OCI-M1 (cell line): ENCODE data around the gene WDSUB1.
A peak's percentile ranks its signal among the peaks of the same experiment; 100 is the strongest.

ENCODE experiments used
- DNase-seq: peaks from one replicate; lab custom pipeline; 2025; lab: John Stamatoyannopoulos, UW

The WDSUB1 gene, protein sequence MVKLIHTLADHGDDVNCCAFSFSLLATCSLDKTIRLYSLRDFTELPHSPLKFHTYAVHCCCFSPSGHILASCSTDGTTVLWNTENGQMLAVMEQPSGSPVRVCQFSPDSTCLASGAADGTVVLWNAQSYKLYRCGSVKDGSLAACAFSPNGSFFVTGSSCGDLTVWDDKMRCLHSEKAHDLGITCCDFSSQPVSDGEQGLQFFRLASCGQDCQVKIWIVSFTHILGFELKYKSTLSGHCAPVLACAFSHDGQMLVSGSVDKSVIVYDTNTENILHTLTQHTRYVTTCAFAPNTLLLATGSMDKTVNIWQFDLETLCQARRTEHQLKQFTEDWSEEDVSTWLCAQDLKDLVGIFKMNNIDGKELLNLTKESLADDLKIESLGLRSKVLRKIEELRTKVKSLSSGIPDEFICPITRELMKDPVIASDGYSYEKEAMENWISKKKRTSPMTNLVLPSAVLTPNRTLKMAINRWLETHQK

DNA sequence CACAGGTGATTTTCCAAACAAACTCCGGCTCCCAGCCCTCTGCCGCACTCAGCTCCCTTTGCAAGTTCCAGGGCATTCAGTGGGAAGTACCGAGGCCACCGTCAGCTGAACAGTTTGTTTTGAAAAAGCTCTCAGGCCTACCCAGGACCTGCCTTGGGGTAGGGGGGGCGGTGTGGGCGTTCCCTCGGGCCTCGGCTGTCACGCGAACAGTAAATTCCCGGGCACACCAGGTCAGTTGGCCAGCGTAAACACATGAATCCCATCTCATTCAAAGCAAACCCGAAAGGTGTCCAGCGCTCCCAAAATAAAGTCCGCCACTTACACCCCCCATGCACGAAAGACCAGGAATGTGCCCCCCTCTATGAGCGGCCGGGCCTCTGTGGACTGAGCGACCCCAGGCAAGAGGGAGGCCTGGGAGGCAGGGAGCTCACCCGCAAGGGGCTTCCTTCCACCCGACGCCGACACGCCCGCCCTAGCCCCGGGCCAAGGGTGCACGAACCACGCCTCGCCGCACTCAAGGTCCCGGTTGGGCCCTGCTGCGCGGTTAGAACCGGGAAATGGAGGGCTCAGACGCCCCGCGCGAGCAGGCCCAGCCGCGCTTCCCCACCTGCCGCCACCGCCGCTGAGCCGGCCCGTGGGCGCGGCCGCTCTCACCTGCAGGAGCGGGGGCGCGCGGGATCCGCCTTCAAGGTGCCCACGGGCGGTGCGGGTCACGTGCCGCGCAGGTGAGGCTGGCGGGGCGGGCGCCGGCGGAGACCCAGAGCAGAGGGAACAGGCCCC, at the start of gene WDSUB1:
TSS of gene WDSUB1 (minus strand) at position 775 of the 780 bp plus-strand sequence. CDS start 3,634 bp downstream, outside the sequence.
- DNase-seq, result peak; percentile 71

GRCh38 chr2:159326569-159327255, 40.2 kb upstream of the WDSUB1 start:
- peak; percentile 48 for DNase-seq

- no peak for DNase-seq
These were observed 35.9 kb upstream of the WDSUB1 start for GRCh38 chr2:159322419-159322818.

GRCh38 chr2:159317392-159318088, 31.0 kb upstream of the WDSUB1 start:
- DNase-seq, result no peak

- no peak for DNase-seq
These were observed 21.4 kb upstream of the WDSUB1 start for GRCh38 chr2:159307942-159308341.

GRCh38 chr2:159300586-159300985, 14.1 kb upstream of the WDSUB1 start:
- no peak for DNase-seq

DNA sequence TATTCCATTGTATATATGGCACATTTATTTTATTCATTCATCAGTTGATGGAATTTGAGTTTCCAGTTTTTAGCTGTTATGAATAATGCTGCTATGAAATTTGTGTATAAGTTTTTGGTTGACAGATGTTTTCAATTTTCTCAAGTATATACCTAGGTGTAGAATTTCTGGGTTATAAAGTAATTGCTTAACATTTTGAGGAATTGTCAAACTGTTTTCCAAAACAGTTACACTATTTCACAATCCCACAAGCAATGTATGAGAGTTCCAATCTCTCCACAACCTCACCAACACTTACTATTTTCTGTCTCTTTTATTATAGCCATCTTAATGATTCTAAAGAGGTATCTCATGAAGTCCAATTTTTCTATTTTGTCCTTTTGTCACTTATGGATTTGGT, 12.5 kb upstream of the WDSUB1 start:
- DNase-seq, result no peak

GRCh38 chr2:159297042-159297707, 10.7 kb upstream of the WDSUB1 start:
- DNase-seq, result no peak

GRCh38 chr2:159292157-159292556, 5.7 kb upstream of the WDSUB1 start:
- DNase-seq, result peak; percentile 45

GRCh38 chr2:159290289-159290907, 3.9 kb upstream of the WDSUB1 start:
- DNase-seq, result peak; percentile 27

DNA sequence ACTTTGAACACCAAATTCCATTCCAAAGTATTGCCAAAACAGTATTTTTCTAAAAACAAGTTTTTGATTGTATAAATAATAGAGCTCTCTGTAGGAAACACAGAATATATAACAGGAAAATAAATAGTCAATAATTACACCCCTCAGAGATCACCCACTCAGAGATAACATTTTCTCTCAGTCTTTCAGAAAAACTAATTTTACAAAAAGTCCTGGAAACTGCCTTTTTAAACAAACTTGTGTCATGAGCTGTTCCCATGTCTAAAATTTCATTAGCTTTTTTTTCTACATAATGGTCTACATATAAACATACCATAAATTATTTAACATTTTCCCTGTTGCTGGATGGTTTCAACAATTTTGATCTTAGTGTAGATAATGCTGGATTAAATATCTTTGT, 1.2 kb upstream of the WDSUB1 start:
- no peak for DNase-seq

- DNase-seq, result peak; percentile 99
These were observed 372 bp upstream of the WDSUB1 start for GRCh38 chr2:159286709-159287441.

GRCh38 chr2:159285433-159285832, 1.1 kb downstream of the WDSUB1 start:
- DNase-seq, result no peak

DNA sequence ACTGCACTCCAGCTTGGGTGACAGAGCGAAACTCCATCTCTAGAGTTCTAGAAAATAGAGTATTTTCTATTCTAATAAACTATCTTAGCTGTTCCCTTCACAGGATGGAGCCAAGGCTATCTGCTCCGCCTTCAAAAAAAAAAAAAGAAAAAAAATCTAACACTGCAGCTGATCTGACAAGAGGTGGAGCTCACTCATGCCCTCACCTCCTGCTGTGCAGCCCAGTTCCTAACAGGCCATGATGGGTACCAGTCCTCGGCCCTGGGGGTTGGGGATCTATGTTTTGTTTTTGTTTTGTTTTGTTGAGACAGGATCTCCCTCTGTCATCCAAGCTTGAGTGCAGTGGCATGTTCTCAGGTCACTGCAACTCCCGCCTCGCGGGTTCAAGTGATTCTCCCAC, 3.0 kb downstream of the WDSUB1 start:
- no peak for DNase-seq

- no peak for DNase-seq
These were observed 5.5 kb downstream of the WDSUB1 start for GRCh38 chr2:159281002-159281401.

DNA sequence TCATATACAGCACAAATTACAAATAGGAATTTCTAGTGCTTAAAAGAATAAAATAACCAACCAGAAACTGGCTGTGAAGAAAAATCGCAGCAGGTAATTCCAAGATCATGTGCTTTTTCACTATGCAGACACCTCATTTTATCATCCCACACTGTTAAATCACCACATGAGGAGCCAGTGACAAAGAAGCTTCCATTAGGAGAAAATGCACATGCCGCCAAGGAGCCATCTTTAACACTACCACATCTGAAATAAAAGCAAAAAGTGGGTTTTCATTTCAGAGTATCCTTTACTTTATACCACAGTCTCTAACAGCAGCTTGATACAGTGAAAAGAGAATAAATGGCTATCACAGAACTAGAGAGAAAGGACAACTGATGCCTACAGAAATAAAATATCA, 6.8 kb downstream of the WDSUB1 start:
- no peak for DNase-seq

DNA sequence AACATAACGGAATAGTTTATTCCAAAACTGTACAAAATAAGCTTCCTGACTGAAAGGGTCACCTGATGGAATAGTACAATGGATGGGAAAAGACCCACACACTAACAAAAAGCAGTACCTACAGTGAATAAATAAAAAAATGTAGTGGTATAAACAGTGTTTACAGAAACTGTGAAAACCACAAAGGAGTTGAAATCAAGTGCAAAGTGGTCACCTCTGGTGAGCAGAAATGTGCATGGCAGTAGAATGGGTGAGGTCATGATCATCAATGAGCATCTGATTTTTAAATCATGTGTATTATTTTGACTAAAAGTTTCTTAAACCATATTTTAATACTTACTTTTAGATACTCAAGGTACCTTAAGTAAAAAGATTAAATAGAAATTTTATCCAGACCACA, 11.4 kb downstream of the WDSUB1 start:
- DNase-seq, result no peak

DNA sequence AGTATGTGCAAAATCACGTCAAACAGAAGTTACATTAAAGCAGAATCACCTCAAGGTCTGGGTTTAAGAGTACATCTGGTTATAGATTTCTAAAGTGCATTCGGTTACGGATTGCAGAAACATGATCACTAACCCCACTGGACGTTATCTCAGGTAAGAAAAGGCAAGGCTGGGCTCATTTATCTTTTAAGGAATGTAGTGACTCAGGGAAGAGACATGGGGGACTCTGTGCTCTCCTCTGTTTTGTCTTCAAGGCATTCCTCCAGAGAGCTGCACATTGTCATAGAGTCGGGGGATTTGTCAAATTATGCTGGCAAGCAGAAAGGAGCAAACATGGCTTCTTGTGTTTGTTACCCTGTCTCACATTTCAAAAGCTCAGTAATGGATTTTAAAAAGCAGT, 14.3 kb downstream of the WDSUB1 start:
- no peak for DNase-seq

DNA sequence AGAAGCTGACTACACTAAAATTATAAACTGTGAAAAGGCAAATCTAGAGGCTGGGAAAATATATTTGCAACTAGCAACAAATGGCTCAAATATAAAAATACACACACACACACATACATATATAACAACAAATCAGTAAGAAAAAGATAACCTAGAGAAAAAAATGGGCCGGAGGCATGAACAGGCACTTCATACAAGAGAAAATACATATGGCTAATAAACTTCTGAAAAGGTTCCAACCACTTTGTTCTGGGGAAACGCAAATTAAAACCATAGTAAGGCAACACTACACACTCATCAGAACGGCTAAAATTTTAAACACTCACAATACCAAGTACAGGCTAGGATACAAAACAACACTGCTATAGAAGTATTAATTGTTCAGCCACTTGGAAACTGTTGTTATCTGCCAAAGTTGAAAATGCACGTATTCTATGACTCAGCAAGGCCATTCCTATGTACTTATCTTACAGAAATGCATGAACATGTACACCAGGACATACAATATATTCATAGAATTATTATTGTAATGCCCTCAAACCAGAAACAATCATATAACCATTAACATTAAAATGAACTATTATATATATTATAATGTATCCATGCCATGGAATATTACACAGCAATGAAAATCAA, 15.6 kb downstream of the WDSUB1 start:
- no peak for DNase-seq

DNA sequence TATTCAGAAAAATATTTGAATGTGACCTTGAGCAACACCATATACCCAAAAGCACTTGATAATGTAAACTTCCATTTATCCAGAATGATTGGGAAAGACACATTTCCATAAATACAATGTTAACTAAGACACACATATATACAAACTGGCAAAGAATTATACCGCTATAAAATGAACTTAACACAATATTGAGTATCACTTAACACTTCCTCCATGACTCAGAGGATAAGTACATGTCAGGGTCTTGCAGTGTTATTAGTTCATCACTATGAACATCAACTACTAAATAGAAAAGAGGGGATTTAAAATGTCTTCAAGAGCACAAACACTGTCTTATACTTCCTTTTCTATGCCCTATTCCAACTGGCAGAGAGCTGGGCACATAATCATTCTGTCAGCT, 18.6 kb downstream of the WDSUB1 start:
- no peak for DNase-seq
